Tibial nerve (tissue), 3 donors: Measurements from ENCODE around the gene WAS.

Source experiments
- CTCF ChIP-seq, 5 experiments: fragments of 200-600 bp in 3 of 5; fragments of 450-650 bp in 2 of 5; sonication (generic) in 3 of 5; IDR thresholded peaks; one replicate each; pipeline ENCODE4 v1.5.1; 2016 to 2019; ENCODE audit warnings: antibody characterized with exemption in 5 of 5, mild to moderate bottlenecking in 3 of 5, moderate library complexity in 2 of 5
- POLR2A ChIP-seq, 2 donors: fragments of 450-650 bp; IDR thresholded peaks; one replicate each; pipeline ENCODE4 v1.6.1; 2017; ENCODE audit warnings: antibody characterized with exemption in 2 of 2, mild to moderate bottlenecking in 2 of 2, moderate library complexity in 2 of 2

GRCh38 chrX:48676106-48676892, 7.3 kb upstream of the WAS start:
- peak in 1 of 5 experiments; percentile 26 for TF ChIP-seq CTCF (IDR thresholded peaks at IDR 0.05)
- TF ChIP-seq POLR2A (IDR thresholded peaks at IDR 0.05), result peak in 1 of 2 donors; percentile 62
